Measurements from ENCODE around the gene IP6K1.

The IP6K1 gene

GRCh38 chr3:49720855-49721595 lies 65.3 kb downstream of the IP6K1 start:
- no peak overlapping the region for H3K27ac ChIP-seq
- no peak overlapping the region for H3K4me3 ChIP-seq
- H3K36me3 ChIP-seq, result peaks cover 24 to 52% (median 41%) of the 10 kb centered on the region in 11 experiments
- no peak for TF ChIP-seq Cebpa-rat (IDR thresholded peaks at IDR 0.05)
- peaks cover 56 to 70% (median 63%) of the 10 kb centered on the region in 10 experiments for H3K4me1 ChIP-seq
- H3K27me3 ChIP-seq, result peaks cover 0 to 4% (median 0%) of the 10 kb centered on the region in 11 experiments; a peak in 3 of 22 replicates
- H3K9ac ChIP-seq, result peak overlapping the region in 3 of 11 experiments; percentile 3 to 13 (median 11); a peak in 4 of 22 replicates
- H3K4me2 ChIP-seq, result no peak overlapping the region
- H3K9me3 ChIP-seq (replicated peaks in 1 of 11), result no peaks in the 10 kb centered on the region
- peaks cover 0 to 79% (median 51%) of the 10 kb centered on the region in 11 experiments; a peak in 20 of 22 replicates for H4K20me1 ChIP-seq

GRCh38 chr3:49719214-49719884 lies 67.0 kb downstream of the IP6K1 start, which contains the start of gene AMIGO3:
AMIGO3 (minus strand) TSS chr3:49719684; CDS start chr3:49719465, 219 bp downstream.
- no peak for TF ChIP-seq Cebpa-rat (IDR thresholded peaks at IDR 0.05)
- Histone ChIP-seq H3K9me3 (replicated peaks in 1 of 11) (no peaks in the 10 kb centered on the region), H3K4me2 (peak within 1 kb of the TSS; percentile 95 to 100 (median 99)), H4K20me1 (peaks cover 0 to 86% (median 51%) of the 10 kb centered on the region in 11 experiments; a peak in 20 of 22 replicates), H3K4me3 (peak within 1 kb of the TSS; percentile 51 to 68 (median 58)), H3K27ac (peak within 1 kb of the TSS in 5 of 11 experiments; percentile 8 to 54 (median 38); a peak in 5 of 22 replicates), H3K9ac (peak within 1 kb of the TSS; percentile 42 to 75 (median 65)), H3K36me3 (peaks cover 24 to 52% (median 43%) of the 10 kb centered on the region in 11 experiments; a peak in 21 of 22 replicates), H3K4me1 (peaks cover 46 to 64% (median 57%) of the 10 kb centered on the region in 10 experiments), H3K27me3 (peaks cover 0 to 4% (median 0%) of the 10 kb centered on the region in 11 experiments; a peak in 3 of 22 replicates)

- Histone ChIP-seq H3K4me1 (peaks cover 46 to 67% (median 59%) of the 10 kb centered on the region in 10 experiments), H3K36me3 (peaks cover 24 to 57% (median 43%) of the 10 kb centered on the region in 11 experiments; a peak in 21 of 22 replicates), H3K9me3 (replicated peaks in 1 of 11) (no peaks in the 10 kb centered on the region), H3K27me3 (peaks cover 0 to 4% (median 0%) of the 10 kb centered on the region in 11 experiments; a peak in 3 of 22 replicates), H3K9ac (peak overlapping the region; percentile 42 to 75 (median 65); a peak in 21 of 22 replicates), H4K20me1 (peaks cover 0 to 86% (median 51%) of the 10 kb centered on the region in 11 experiments; a peak in 20 of 22 replicates), H3K4me3 (peak overlapping the region; percentile 51 to 68 (median 58)), H3K4me2 (peak overlapping the region; percentile 95 to 100 (median 99)), H3K27ac (peak overlapping the region in 2 of 11 experiments; percentile 39 to 54; a peak in 1 of 22 replicates)
- TF ChIP-seq Cebpa-rat (IDR thresholded peaks at IDR 0.05), result no peak
These were observed 67.5 kb downstream of the IP6K1 start for GRCh38 chr3:49718858-49719213.

GRCh38 chr3:49717959-49718857 lies 68.1 kb downstream of the IP6K1 start:
- Histone ChIP-seq H3K4me1 (peaks cover 49 to 73% (median 64%) of the 10 kb centered on the region in 10 experiments), H4K20me1 (peaks cover 0 to 83% (median 48%) of the 10 kb centered on the region in 11 experiments; a peak in 20 of 22 replicates), H3K9ac (peak overlapping the region in 9 of 11 experiments; percentile 13 to 75 (median 65); a peak in 10 of 22 replicates), H3K9me3 (replicated peaks in 1 of 11) (no peaks in the 10 kb centered on the region), H3K27ac (no peak overlapping the region), H3K27me3 (peaks cover 0 to 4% (median 0%) of the 10 kb centered on the region in 11 experiments; a peak in 3 of 22 replicates), H3K4me2 (peak overlapping the region; percentile 95 to 100 (median 99)), H3K36me3 (peaks cover 24 to 57% (median 43%) of the 10 kb centered on the region in 11 experiments; a peak in 21 of 22 replicates), H3K4me3 (peak overlapping the region in 9 of 10 experiments; percentile 51 to 68 (median 59); a peak in 14 of 20 replicates)
- no peak for TF ChIP-seq Cebpa-rat (IDR thresholded peaks at IDR 0.05)

- Histone ChIP-seq H3K4me1 (peaks cover 49 to 73% (median 65%) of the 10 kb centered on the region in 10 experiments), H3K9me3 (replicated peaks in 1 of 11) (no peaks in the 10 kb centered on the region), H3K4me2 (peak overlapping the region; percentile 79 to 100 (median 98)), H3K27ac (peak overlapping the region in 7 of 11 experiments; percentile 10 to 61 (median 32); a peak in 9 of 22 replicates), H4K20me1 (peaks cover 0 to 75% (median 39%) of the 10 kb centered on the region in 11 experiments; a peak in 19 of 22 replicates), H3K36me3 (peaks cover 20 to 53% (median 40%) of the 10 kb centered on the region in 11 experiments; a peak in 21 of 22 replicates), H3K9ac (peak overlapping the region; percentile 2 to 59 (median 51); a peak in 13 of 22 replicates), H3K4me3 (no peak overlapping the region; a peak in 1 of 20 replicates), H3K27me3 (peaks cover 0 to 4% (median 0%) of the 10 kb centered on the region in 11 experiments; a peak in 3 of 22 replicates)
- no peak for TF ChIP-seq Cebpa-rat (IDR thresholded peaks at IDR 0.05)
These were observed 69.0 kb downstream of the IP6K1 start for GRCh38 chr3:49717211-49717958.

- no peak for TF ChIP-seq Cebpa-rat (IDR thresholded peaks at IDR 0.05)
- Histone ChIP-seq H3K27me3 (peaks cover 0 to 4% (median 0%) of the 10 kb centered on the region in 11 experiments; a peak in 3 of 22 replicates), H3K27ac (peak overlapping the region in 7 of 11 experiments; percentile 10 to 61 (median 32); a peak in 9 of 22 replicates), H3K4me2 (peak overlapping the region; percentile 79 to 100 (median 98)), H3K4me1 (peaks cover 51 to 75% (median 69%) of the 10 kb centered on the region in 10 experiments), H3K9me3 (replicated peaks in 1 of 11) (no peaks in the 10 kb centered on the region), H3K9ac (peak overlapping the region; percentile 2 to 59 (median 51); a peak in 13 of 22 replicates), H3K4me3 (no peak overlapping the region; a peak in 1 of 20 replicates), H3K36me3 (peaks cover 15 to 47% (median 33%) of the 10 kb centered on the region in 11 experiments; a peak in 21 of 22 replicates), H4K20me1 (peaks cover 0 to 69% (median 33%) of the 10 kb centered on the region in 11 experiments; a peak in 19 of 22 replicates)
These were observed 69.6 kb downstream of the IP6K1 start for GRCh38 chr3:49716691-49717210.

GRCh38 chr3:49716169-49716568 lies 70.2 kb downstream of the IP6K1 start:
- no peak for TF ChIP-seq Cebpa-rat (IDR thresholded peaks at IDR 0.05)
- Histone ChIP-seq H4K20me1 (peaks cover 0 to 63% (median 30%) of the 10 kb centered on the region in 11 experiments; a peak in 19 of 22 replicates), H3K4me3 (no peak overlapping the region), H3K27me3 (peaks cover 0 to 4% (median 0%) of the 10 kb centered on the region in 11 experiments; a peak in 3 of 22 replicates), H3K27ac (peak overlapping the region in 1 of 11 experiments; percentile 51; a peak in 2 of 22 replicates), H3K9me3 (replicated peaks in 1 of 11) (no peaks in the 10 kb centered on the region), H3K9ac (peak overlapping the region in 3 of 11 experiments; percentile 51 to 59 (median 52); a peak in 3 of 22 replicates), H3K4me1 (peaks cover 51 to 81% (median 74%) of the 10 kb centered on the region in 10 experiments), H3K36me3 (peaks cover 10 to 43% (median 27%) of the 10 kb centered on the region in 11 experiments), H3K4me2 (peak overlapping the region in 10 of 11 experiments; percentile 79 to 100 (median 98); a peak in 17 of 22 replicates)
